ENCODE data around the gene ZNF785.

ZNF785 gene

DNA sequence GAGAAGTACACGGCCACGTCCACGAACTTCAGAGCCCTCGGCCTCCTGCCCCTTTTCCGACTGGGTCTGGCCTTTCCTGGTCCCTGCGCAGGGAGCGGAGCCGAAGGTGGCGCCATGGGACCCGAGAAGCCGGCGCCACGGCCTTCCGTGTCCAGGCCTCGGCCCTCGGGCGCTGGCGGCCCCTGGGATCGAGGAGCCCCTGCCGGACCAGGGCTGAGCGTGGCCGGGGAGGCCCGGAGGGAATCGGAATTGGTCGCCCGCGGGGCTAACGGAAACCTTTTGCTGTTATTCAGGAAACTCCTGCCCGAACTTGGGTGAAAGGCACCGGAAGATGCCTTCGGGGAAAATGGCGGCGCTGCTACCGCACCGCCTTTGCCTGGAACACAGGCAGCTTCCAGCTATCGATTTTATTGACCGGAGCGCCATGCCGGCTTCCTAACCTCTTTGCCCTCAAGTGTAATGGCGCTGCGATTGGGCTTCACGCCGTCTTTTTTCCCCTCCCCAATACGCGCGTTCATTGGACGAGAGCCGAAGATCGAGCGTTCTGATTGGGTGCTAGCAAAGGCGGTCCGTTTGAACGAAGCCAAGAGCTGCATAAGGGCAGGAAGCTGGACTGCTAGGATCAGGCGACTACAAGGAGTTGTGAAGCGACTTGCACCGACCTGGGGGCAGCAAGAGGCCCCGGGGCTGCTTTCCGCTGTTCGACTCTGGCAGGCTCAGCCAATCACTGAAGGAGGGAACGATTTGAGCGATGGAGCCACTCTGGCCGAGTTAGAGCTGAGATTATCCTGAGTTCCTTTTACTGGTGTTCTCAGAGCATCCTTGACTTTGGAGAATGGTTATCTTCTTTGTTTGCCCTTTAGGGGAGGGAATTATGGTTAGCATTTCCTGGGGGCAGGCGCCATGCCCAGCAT, 24.7 kb upstream of the ZNF785 start, which contains the start of gene ZNF689:
ZNF689 (minus strand) TSS at position 464 of the 914 bp plus-strand sequence; CDS start at position 116, 348 bp downstream.
- peak within 1 kb of the TSS; percentile 71 for H3K4me3 ChIP-seq (ENCODE audit: control insufficient read depth, low read depth, low read length)
- TF ChIP-seq CTCF (IDR thresholded peaks at IDR 0.05; ENCODE audit: control insufficient read depth, insufficient read depth, low read depth, low read length, missing control alignments), result no peak
- DNase-seq (ENCODE audit: low read depth), result peak; percentile 85

GRCh38 chr16:30609002-30609925, 23.8 kb upstream of the ZNF785 start:
- no peak for DNase-seq (ENCODE audit: low read depth)
- no peak for TF ChIP-seq CTCF (IDR thresholded peaks at IDR 0.05; ENCODE audit: control insufficient read depth, insufficient read depth, low read depth, low read length, missing control alignments)
- peak overlapping the region; percentile 71 for H3K4me3 ChIP-seq (ENCODE audit: control insufficient read depth, low read depth, low read length)

GRCh38 chr16:30606004-30606403, 20.5 kb upstream of the ZNF785 start:
- DNase-seq (ENCODE audit: low read depth), result no peak

DNA sequence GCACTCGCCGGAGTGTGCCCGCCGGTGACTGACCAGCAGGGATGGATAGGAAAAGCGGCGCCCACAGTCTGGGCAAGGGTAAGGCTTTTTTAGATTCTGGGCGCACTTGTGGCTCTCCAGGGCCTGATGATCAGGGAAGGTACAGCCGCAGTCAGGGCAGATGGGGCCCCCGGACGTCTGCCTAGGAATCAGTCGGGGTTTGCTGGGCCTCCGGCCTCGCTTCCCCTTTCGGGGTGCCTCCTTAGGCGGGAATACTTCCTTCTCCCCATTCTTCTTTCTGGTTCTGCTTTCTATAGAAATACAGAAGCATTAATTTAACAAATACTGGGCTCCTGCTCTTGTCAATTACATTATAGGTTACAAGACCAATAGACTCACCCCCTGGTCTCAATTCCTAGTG, 19.7 kb upstream of the ZNF785 start:
- DNase-seq (ENCODE audit: low read depth), result no peak
- no peak for TF ChIP-seq CTCF (IDR thresholded peaks at IDR 0.05; ENCODE audit: control insufficient read depth, insufficient read depth, low read depth, low read length, missing control alignments)
- no peak overlapping the region for H3K4me3 ChIP-seq (ENCODE audit: control insufficient read depth, low read depth, low read length)

More at GRCh38 chr16:30606004-30606403, 20.5 kb upstream of the ZNF785 start:
- no peak for TF ChIP-seq CTCF (IDR thresholded peaks at IDR 0.05; ENCODE audit: control insufficient read depth, insufficient read depth, low read depth, low read length, missing control alignments)
- H3K4me3 ChIP-seq (ENCODE audit: control insufficient read depth, low read depth, low read length), result no peak overlapping the region

DNA sequence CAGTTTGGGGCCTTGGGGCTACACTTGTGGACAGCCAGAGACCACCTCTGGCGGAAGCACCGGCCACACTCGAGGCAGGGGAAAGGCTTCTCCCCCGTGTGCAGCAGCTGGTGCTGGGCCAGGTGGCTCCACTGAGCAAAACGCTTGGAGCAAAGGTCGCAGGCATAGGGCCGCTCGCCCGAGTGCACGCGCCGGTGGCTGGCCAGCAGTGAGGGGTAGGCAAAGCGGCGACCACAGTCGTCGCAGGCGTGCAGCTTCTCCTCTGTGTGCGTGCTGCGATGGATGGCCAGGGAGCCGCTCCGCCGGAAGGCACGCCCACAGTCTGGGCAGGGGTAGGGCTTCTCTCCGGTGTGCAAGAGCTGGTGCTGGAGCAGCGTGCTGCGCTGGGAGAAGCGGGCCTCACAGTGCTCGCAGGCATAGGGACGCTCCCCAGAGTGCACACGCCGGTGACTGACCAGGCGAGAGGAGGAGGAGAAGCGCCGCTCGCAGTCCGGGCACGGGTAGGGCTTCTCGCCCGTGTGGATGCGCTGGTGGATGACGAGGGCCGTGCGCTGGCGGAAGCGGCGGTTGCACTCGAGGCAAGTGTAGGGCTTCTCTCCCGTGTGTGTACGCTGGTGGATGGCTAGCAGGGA, 18.9 kb upstream of the ZNF785 start:
- TF ChIP-seq CTCF (IDR thresholded peaks at IDR 0.05; ENCODE audit: control insufficient read depth, insufficient read depth, low read depth, low read length, missing control alignments), result no peak
- no peak for DNase-seq (ENCODE audit: low read depth)
- H3K4me3 ChIP-seq (ENCODE audit: control insufficient read depth, low read depth, low read length), result no peak overlapping the region

GRCh38 chr16:30603945-30604315, 18.4 kb upstream of the ZNF785 start:
- no peak for TF ChIP-seq CTCF (IDR thresholded peaks at IDR 0.05; ENCODE audit: control insufficient read depth, insufficient read depth, low read depth, low read length, missing control alignments)
- no peak overlapping the region for H3K4me3 ChIP-seq (ENCODE audit: control insufficient read depth, low read depth, low read length)
- no peak for DNase-seq (ENCODE audit: low read depth)
